GM04504 (cell line): ENCODE results near the gene DUSP10.
A peak's percentile ranks its signal among the peaks of the same experiment; 100 is the strongest.

Source experiments
- DNase-seq: peaks from one replicate; pipeline ENCODE4 v3.0.0-alpha.2; 2012; ENCODE audit warnings: low read depth

DUSP10 gene

DNA sequence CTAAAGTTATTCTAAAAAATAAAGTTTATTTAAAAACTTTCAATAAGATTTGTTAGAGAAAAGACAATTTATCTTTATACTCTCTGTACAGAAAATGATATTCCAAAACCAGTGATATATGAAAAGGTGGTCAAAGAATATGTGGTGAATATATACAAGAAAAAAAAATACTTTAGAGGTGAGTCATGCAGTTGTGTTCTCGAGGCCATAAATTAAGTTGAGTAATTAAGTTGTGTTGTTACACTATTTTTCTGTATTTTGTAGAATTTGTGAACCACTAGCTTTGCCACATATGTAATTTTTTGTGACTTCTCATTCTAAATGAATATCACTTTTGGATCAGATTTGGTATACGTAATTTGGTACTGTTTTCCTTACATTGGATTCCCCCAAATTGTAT lies 23.6 kb upstream of the DUSP10 start:
- no peak for DNase-seq

DNA sequence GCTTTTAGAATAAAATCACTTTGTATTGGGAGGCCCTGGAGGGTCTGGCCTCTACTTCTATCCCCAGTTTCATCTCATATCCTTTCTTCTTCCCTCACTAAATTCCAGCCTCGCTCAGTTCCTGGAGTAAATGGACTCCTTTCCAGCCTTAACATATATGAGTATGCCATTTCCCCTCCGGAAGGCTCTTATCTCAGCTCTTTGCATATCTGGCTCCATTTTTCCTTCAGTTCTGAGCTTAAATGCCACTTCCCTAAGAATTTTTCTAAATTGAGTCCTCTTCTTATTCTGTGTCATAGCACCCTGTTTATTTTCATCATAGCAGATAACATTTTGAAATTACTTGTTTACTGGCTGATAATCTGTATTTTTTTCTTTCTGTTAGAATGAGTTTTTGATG lies 20.2 kb upstream of the DUSP10 start:
- DNase-seq: no peak

DNA sequence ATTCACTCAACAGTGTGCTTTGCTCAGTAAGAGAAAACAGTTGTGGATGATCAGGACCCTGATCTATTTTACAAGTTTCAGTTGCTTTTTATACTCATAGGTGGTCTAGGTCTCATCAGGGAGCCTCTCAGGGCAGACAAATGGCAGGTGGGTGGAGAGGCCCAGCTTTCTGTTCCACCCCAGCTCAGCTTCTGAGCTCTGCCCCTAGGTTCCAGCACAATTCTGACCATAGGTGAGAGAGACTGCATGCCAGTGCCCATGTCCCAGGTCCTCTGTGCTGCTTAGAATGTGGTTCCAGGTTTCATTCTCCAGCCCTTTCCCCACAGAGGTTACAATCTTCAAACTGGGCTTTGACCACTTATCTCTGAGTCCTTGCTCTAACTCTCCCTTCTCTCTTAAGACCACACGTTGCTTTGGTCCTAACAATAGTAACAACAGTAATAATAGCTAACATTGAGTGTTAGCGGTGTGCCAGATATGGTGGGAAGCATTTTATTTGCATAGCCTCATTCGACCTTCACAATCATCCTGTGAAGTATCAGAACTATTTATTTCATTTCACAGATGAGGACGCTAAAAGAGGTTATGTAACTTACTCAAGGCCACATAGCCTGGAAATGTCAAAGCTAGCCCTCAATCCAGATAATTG lies 19.6 kb upstream of the DUSP10 start:
- no peak for DNase-seq

DNA sequence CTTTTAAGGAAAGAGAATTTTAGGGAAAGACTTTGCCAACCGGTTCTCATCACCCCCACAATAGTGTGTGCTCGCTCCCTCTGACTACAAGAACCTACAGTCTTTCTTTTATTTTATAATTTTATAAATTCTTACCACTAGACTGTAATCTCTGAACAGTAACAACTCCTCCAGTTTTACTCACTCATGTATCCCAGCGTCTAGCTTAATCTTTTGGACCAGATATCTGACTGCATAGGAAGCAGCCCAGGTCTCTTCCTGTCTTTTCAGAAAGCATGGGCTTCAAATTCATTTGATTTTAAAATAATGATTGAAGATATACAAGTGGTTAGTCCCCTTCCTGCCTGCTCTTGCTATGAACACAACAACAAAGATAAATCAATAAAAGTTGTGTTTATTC lies 19.0 kb upstream of the DUSP10 start:
- DNase-seq: no peak

DNA sequence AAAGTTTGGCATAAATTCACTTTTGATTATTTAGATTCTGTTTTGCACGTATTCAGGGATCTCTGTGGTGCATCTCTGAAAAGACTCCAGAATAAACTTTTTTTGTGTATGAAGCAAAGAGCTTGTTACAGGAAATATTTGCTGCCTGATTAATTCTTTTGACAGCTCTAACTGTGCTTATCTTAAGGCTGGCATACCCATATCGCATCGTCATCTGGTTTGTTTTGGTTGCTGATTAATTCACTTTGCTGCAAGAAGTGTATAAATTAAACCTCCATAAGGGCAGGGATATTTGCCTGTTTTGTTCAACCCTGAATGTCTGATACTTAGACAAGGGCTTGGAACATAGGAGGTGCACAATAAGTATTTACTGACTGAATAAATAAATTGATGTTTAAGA lies 17.5 kb upstream of the DUSP10 start:
- no peak for DNase-seq

DNA sequence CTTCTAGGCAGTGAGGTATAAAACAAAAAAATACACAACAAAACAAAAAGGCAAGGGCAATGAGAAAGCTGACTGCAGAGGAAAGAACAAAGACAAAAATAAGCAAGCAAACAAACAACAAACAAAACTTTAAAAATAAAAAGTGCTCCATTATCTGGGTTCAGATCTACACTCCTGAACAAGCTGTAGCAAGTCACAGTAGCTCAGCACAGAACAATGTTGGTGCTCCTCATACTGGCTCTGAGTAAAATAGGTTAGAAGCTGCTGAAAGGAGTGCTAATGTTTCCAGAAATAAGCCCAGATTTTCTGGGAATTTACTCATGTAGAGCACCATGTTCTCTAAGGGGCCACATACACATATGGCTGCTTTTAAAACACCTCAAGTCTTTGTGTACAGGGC lies 16.6 kb upstream of the DUSP10 start:
- DNase-seq: no peak

DNA sequence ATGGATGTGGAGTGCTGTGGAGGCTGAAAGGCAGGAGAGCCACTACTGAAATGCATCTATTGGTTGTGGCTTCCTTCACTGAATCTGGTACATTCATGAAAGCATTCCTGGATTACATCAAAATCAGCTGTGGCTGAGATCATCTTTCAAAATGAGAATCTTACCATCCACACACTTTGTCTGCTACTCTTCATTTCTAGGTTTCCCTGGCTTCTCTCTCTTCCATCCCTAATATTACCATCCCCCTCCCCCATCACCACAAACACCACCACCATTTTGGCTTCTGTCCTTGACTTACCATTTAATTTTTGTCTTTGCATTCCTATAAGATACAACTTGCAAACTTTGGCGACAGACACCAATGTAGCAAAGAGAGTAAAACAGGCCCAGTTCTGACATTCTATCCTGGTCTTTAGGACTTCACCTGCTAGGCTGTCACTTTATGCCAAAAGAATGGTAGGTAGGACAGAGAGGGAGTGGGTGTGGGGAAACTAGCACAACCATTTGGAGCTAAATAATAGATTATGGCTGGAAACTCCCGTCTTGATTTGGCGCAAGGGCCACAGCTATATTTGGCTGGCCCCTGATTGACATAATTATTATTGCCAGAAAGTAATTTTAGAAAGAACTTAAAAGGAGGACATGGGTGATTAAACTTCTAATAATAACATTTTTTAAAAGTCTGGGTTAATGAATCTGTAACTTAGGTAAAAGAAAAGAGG lies 15.1 kb upstream of the DUSP10 start:
- no peak for DNase-seq

DNA sequence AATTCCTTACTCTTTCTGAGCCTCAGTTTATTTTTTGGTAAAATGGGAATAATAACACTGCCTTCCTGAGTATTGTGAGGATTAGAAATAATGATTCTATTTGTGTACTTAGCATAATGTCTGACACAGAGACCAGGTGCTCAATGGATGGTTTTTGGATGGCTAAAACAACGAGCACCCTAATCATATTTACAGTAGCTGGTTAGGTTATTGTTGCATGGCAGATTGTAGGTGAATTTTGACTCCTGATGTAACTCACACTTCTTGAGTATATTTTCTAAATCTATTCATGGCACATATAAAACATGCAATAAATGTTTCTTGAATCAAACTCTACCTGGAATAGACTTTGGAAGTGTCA lies 11.9 kb upstream of the DUSP10 start:
- no peak for DNase-seq

DNA sequence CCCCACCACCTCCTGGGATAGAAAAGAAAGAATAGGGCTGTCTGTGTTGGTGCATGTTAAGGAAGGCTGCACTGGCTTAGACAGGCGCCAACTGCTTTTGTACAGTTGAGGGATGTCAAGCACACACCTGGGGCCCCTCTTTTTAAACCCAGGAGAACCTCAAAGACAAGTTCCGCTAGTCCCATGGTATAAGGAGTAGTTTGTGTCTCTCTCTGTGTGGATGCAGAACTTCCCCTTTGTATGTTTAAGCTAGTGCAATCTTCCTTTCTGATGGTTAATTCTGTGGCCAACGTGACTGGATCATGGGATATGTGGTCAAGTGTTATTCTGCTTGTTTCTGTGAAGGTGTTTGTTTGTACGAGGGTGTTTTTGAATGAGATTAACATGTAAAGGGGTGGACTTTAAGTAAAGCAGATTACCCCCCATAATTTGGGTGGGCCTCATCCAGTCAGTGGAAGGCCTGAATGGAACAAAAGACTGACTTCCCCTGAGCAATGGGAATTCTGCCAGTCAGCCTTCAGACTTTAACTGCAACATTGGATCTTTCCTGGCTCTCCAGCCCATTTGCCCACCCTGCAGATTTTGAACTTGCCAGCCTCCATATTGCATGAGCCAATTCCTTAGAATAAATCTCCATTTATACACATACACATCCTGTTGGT lies 9.5 kb upstream of the DUSP10 start:
- DNase-seq: no peak

DNA sequence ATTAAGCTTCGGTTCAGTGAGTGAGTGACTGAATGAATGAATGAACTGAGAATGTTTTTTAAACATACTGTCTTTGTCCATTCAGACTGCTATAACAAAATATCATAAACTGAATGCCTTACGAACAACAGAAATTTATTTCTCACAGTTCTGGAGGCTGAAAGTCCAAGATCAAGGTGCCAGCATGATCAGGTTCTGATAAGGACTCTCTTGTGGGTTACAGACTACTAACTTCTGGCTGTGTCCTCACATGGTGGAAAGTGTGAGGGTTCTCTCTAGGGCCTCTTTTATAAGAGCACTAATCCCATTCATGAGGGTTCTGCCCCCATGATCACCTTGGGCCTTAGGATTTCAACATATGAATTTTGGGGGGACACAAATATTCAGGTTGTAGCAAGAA lies 7.1 kb upstream of the DUSP10 start:
- no peak for DNase-seq

DNA sequence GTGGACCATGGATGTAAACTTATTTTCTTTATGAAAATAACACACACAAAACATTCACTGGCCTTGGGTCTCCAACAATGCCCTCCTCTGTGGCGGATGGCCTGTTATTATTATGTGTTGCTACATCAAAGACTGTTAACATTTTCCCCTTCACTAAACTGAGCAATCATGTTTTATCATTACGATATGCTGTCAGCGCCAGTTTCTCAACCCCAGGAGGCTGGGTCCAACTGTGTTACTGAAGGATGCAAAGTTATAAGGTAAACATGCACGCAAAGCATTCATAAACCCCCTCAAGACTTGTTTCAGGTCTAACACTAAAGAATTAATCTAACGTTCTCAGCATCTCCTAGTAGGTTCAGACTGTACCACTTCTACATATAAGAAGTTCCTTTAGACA lies 6.0 kb upstream of the DUSP10 start:
- no peak for DNase-seq

DNA sequence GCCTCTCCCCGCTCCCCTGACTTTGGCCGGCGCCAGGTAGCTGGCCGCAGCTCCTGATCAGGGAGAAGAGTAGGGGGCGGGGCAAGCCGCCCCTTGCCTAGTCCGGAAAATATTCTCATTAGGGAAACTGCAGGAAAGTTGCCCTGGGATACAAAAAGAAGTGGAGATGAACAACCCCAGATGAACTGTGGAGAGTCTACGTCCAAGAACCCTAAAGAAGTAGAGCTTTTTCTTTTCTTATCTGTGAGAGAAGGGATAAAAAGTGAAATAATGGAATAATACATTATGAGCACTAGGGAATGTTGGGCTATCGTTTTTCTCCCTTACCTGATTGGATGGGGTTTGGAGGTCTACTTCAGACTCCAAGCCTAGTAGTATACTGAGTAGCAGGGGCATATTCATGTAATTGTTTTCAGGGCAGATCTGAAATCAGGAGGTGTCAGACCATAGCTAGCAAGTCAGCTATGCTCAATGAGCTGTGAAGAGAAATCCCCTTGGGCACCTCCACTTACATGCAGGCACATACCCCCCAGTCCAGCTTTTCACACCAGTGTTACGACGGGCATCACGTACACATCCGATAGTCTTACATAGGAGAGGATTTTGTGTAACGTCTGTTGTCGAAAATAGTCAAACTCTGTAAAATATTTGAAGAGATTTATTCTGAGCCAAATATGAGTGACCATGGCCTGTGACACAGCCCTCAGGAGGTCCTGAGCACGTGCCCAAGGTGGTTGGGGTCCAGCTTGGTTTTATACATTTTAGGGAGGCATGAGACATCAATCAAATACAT lies 1.7 kb upstream of the DUSP10 start:
- no peak for DNase-seq

DNA sequence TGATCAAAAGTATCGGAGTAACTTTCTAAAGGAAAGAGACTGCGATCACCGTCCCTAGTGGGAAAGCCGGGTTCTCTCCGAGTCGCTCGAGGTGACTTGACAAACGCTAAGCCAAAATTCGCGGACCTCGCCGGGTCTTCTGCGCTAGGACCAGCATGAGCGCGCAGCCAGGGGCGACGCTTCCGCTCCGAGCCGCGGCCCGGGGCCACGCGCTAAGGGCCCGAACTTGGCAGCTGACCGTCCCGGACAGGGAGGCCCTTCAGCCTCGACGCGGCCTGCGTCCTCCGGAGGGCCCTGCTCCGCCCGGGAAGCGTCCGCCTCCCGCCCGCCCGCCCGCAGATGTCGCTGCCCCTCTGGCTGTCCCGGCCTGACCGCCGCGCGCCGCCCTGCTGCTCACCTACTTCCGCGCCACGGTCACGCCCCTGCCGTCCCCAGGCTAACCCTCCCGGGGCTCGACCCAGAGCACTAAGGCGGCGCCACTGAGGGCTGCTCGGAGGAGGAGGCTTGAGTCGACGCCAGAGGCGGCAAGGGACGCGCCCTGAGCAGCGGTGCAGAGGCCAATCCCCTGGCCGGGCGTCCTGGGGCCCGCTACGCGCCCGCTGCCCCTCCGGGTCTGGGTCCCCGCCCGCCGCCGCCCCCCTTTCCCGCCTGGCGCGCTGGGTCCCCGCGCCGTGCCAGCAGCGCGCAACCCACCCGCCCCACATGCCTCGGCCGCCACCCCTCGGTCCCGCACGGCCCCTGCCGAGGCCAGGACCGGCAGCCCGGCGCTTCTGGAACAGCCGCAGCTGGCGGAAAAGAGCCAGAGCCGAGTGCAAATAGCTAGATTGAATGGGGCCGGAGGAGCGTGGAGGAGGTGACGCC lies 896 bp upstream of the DUSP10 start:
- peak; percentile 47 for DNase-seq

DNA sequence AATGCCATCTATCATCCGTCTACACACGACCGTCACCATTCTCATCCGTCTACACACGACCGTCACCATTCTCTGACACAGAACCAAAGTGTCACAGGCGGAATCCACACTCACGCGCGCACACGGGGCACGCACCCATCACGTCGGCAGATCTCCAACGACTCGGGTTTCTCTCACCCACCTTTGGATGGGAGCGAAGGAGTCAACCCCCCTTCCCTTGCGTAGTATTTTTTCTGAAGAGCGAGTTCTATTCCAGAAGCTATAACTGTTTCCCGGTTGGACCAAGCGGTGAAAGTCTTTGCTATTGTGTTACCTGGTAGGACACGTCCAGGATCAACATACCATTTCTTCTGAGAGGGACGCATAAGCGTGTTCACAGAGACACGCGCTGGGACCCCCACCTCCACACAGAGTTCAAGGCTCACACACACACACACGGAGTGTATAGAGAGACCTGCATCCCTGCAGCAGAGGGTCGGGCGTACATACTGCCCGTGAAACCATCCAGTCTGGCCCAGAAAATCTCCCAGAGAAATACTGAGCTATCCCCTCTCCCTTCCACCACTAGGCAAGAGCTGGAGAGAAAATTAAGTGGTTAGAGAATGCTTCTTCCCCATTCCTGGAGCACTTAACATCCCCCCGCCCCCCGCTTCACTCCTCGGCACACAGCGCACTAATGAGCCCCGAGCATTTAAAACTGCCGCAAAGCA lies 741 bp downstream of the DUSP10 start:
- DNase-seq: no peak

DNA sequence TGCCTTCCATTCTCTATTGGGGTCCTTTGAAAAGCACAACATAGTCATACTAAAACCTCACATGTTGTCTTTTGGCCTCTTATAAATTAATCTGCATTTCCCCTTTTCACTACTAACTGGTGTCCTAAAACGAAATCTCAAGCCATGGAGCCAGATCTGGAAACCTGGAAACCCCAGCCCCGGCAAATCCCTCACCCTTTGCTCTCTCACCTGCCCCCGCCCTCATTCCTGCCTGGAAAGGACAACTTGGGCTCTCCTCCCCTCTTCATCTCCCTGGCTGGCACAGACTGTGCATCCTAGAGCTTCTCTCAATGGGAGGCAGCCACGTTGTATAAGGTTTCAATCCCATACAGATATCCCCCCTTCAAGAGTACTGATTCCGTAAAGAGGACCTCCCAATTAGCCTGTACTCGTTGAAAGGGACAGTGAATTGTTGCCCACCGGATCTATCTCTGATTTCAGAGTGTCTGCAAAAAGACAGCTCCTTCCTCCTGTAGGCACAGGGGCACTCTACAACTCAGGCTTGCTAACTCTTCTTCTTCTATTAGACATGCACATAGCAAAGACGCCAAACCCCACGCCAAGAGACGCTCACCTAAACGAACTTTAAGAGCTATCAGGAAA lies 1.4 kb downstream of the DUSP10 start:
- no peak for DNase-seq

DNA sequence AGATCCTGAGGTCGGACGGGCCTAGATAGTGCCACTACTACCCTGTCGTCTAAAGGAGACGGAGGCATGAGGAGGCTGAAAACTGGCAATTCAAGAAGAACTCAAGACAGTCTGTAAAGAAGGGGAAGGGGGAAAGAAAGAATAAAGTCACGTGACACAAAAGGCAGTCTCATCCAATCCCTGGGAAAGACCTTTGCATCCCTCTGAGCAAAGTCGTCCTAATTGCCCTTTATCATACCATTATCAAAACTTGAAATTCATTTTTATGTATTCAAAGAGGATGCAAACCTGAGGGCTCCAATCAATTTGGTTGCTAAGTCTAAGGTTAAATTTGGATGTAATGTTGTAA lies 2.2 kb downstream of the DUSP10 start:
- no peak for DNase-seq

DNA sequence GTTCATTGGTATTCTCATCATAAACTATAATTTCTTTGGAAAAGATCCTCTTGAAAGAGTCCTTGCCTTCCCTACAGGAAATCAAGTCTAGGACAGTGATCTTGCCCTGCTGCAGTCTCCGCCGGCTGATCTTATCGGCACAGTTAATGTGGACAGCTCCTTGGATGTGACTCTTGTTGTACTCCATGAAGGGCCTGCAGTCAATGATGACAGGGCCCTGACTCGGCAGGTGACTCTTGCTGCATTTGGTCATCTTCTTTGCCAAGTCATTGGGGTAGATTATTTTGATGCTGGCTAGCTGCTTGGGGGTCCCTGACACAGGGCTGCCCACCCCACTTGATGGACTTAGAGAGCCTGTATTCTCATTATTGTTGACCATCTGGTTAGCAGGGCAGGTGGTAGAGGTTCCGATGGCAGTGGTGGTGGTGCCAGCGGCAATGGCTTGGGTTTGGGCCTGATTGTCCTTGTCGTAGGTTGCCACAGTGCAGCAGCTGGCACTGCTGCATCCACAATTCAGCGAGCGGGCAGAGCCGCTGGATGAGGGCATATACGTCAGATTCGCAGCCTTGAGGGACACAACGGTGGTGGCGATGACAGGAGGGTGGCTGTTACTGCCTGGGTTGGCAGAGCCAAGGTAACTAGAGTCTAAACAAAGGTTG lies 2.7 kb downstream of the DUSP10 start:
- DNase-seq: no peak

DNA sequence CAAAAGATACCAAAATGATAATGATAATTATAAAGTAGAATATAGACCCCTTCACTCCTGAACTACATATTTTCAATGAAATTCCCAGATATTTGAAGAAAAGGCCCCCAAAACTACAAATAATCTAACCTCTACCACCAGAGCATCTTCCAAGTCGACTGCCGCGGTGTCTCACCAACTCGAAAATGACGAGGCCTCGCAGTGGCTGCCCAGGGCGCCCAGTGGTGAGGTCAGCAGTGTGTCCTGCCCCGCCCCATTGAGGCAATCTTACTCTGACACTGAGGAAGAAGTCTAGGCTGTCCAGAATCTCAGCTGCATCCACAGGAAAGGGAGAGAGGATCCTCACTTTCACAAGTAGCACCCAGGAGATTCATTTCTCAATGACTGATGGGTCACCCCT lies 5.2 kb downstream of the DUSP10 start:
- DNase-seq: no peak

DNA sequence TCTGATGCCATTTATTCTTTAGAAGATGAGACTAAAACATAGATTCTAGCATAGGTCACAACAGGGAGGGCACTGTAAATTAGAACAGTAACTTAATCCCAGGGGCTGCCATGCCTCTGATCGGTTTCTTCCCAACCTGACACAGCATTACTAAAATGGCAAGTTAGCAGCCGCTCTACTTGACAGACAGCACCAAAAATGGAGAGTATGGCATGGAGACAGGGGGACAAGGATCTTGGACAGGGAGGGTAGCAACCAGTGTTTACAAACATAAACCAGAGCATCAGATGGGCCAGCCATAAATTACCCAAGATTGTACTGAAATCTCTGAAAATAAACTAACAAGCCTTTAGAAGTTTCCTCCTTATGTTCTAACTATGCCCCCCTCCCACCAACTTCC lies 5.9 kb downstream of the DUSP10 start:
- DNase-seq: no peak

DNA sequence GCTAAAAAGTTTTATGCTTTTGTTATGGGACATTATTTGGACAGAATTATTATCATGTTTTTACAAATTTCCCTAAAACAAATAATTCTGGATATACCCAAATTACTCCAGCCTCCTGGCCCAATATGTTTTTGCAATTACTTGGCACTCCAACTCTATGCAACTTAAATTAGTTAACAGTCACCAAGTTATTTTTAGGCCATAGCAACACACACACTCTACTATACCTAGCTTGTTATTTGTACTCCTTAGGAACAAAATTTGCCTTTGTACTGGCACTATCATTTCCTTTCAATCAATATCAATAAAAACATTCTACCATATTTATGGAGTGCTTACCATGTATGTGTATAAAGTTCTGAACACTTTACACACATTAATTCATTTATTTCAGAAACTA lies 7.7 kb downstream of the DUSP10 start:
- DNase-seq: no peak
